Activated naive CD4-positive, alpha-beta T cell treated with anti-CD3 and anti-CD28 coated beads, Interleukin-2, amount 50 U/mL, for 24 hours (primary cell): ENCODE data around the gene PLA2G4F.

Source experiments
- H3K27ac Mint-ChIP-seq: one replicate; pipeline ENCODE4 v1.8.0; 2021; ENCODE audit warnings: mild to moderate bottlenecking, mixed read lengths
- H3K27me3 Mint-ChIP-seq: one replicate; pipeline ENCODE4 v1.8.0; 2021; ENCODE audit warnings: mixed read lengths
- H3K36me3 Mint-ChIP-seq: one replicate; pipeline ENCODE4 v1.8.0; 2021; ENCODE audit warnings: mixed read lengths
- H3K4me1 Mint-ChIP-seq: one replicate; pipeline ENCODE4 v1.8.0; 2021; ENCODE audit warnings: mixed read lengths
- H3K4me3 Mint-ChIP-seq: one replicate; pipeline ENCODE4 v1.8.0; 2021; ENCODE audit warnings: mild to moderate bottlenecking, mixed read lengths
- H3K9me3 Mint-ChIP-seq: one replicate; pipeline ENCODE4 v1.8.0; 2021; ENCODE audit warnings: mixed read lengths

PLA2G4F gene

GRCh38 chr15:42154956-42155355 lies 1.5 kb downstream of the PLA2G4F start:
- no peaks in the 10 kb centered on the region for H3K9me3 Mint-ChIP-seq
- H3K4me1 Mint-ChIP-seq: no peaks in the 10 kb centered on the region
- no peak overlapping the region for H3K4me3 Mint-ChIP-seq
- H3K27ac Mint-ChIP-seq: no peak overlapping the region
- H3K27me3 Mint-ChIP-seq: no peaks in the 10 kb centered on the region
- peaks cover 3% of the 10 kb centered on the region for H3K36me3 Mint-ChIP-seq

DNA sequence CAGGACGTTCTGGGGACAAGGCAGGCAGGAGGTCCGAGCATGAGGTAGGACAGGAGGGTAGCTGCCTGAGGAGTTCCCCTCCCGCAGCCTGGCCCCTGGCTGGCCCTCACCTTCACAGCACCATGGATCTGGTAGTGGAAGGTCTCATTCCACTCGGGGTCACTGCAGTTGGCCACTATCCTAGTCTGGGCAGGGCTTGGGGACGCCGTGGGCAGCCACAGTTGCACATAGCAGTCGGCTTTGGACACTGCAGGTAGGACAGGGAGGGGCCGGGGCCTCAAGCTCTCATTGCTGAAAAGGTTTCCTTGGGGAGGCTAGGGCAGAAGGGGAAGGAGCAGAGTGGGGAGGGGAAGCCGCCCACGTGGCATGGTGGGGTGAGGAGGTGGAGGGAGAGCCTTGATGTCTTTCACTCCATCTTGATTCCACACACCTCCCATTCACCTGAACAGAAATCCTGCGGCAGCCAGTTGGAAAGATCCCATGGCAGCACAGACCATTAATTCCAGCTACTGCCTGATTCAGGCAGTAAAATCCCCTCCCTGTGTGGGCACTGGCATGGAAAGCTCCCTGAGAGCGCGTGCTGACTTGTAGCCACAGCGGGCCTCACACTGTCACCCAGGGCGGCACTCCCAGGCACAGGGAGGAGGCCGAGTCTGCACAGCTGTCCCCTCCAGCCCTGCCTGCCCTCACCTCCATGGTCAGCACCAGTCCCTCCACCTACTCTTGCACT lies 2.1 kb downstream of the PLA2G4F start:
- Mint-ChIP-seq H3K27me3 (no peaks in the 10 kb centered on the region), H3K36me3 (peaks cover 1% of the 10 kb centered on the region), H3K4me3 (no peak overlapping the region), H3K4me1 (no peaks in the 10 kb centered on the region), H3K27ac (no peak overlapping the region), H3K9me3 (no peaks in the 10 kb centered on the region)

DNA sequence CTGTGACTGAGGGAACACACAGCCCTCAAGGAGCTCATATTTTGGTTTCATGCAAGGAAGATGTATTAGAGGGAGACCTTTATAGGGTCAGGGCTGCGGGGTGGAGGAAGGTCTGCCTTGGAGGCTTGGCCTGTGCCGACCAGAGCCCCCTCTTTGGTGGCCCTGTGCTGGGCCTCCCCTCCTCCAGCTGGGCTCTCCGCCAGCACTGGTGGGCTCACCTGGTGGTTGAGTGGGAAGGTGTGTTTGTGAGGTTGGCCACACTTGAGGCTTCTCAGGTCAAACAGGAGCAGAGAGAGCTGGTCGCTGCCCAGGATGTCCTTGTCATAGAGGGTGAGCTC lies 2.6 kb downstream of the PLA2G4F start:
- Mint-ChIP-seq H3K27ac (no peak overlapping the region), H3K36me3 (peaks cover 1% of the 10 kb centered on the region), H3K4me1 (no peaks in the 10 kb centered on the region), H3K4me3 (no peak overlapping the region), H3K9me3 (no peaks in the 10 kb centered on the region), H3K27me3 (no peaks in the 10 kb centered on the region)

- no peaks in the 10 kb centered on the region for H3K27me3 Mint-ChIP-seq
- H3K4me3 Mint-ChIP-seq: no peak overlapping the region
- H3K9me3 Mint-ChIP-seq: no peaks in the 10 kb centered on the region
- H3K27ac Mint-ChIP-seq: no peak overlapping the region
- H3K4me1 Mint-ChIP-seq: no peaks in the 10 kb centered on the region
- H3K36me3 Mint-ChIP-seq: no peaks in the 10 kb centered on the region
Observed at GRCh38 chr15:42152921-42153698, 3.3 kb downstream of the PLA2G4F start.

DNA sequence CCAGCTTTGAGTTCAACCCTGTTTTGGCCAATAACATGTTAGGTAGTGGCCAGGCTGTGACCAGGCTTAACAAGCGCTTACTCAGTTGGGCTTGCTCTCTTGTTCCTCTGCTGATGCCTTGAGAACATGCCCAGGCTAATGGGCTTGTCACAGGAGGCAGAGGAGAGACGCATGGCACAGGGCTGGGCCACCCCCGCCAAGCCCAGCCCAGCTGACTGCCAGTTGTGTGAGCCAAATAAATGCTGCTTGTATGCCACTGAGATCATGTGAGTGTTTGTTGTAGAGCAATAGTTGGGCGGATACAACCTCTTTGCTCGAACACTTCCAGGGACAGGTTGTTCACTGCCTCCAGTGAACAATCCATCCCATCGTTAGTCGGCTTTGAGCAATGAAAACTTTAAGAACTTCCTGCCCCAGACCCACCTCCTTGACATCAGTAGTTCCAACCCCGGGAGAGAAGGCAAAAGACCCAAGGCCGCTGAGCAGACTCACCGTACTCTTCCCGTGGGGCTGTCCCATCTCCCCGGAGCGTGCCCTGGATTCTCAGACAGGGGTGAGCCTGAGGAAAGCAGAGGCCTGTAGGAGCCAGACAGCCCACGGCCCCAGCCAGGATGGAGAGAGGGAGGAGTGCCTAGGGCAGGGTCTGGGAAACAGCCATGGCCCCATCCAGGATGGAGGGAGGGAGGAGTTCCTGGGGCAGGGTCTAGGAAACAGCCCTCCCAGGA lies 4.1 kb downstream of the PLA2G4F start:
- Mint-ChIP-seq H3K4me3 (no peak overlapping the region), H3K4me1 (no peaks in the 10 kb centered on the region), H3K36me3 (no peaks in the 10 kb centered on the region), H3K27ac (no peak overlapping the region), H3K27me3 (no peaks in the 10 kb centered on the region), H3K9me3 (no peaks in the 10 kb centered on the region)

GRCh38 chr15:42151736-42152135 lies 4.7 kb downstream of the PLA2G4F start:
- H3K9me3 Mint-ChIP-seq: no peaks in the 10 kb centered on the region
- no peaks in the 10 kb centered on the region for H3K4me1 Mint-ChIP-seq
- H3K27ac Mint-ChIP-seq: no peak overlapping the region
- no peak overlapping the region for H3K4me3 Mint-ChIP-seq
- no peaks in the 10 kb centered on the region for H3K27me3 Mint-ChIP-seq
- no peaks in the 10 kb centered on the region for H3K36me3 Mint-ChIP-seq

GRCh38 chr15:42151141-42151561 lies 5.3 kb downstream of the PLA2G4F start:
- no peaks in the 10 kb centered on the region for H3K36me3 Mint-ChIP-seq
- H3K27ac Mint-ChIP-seq: no peak overlapping the region
- H3K27me3 Mint-ChIP-seq: no peaks in the 10 kb centered on the region
- H3K4me1 Mint-ChIP-seq: no peaks in the 10 kb centered on the region
- H3K9me3 Mint-ChIP-seq: no peaks in the 10 kb centered on the region
- no peak overlapping the region for H3K4me3 Mint-ChIP-seq

GRCh38 chr15:42150219-42150970 lies 6.0 kb downstream of the PLA2G4F start:
- no peak overlapping the region for H3K4me3 Mint-ChIP-seq
- no peaks in the 10 kb centered on the region for H3K9me3 Mint-ChIP-seq
- H3K27me3 Mint-ChIP-seq: no peaks in the 10 kb centered on the region
- no peaks in the 10 kb centered on the region for H3K4me1 Mint-ChIP-seq
- no peak overlapping the region for H3K27ac Mint-ChIP-seq
- no peaks in the 10 kb centered on the region for H3K36me3 Mint-ChIP-seq

DNA sequence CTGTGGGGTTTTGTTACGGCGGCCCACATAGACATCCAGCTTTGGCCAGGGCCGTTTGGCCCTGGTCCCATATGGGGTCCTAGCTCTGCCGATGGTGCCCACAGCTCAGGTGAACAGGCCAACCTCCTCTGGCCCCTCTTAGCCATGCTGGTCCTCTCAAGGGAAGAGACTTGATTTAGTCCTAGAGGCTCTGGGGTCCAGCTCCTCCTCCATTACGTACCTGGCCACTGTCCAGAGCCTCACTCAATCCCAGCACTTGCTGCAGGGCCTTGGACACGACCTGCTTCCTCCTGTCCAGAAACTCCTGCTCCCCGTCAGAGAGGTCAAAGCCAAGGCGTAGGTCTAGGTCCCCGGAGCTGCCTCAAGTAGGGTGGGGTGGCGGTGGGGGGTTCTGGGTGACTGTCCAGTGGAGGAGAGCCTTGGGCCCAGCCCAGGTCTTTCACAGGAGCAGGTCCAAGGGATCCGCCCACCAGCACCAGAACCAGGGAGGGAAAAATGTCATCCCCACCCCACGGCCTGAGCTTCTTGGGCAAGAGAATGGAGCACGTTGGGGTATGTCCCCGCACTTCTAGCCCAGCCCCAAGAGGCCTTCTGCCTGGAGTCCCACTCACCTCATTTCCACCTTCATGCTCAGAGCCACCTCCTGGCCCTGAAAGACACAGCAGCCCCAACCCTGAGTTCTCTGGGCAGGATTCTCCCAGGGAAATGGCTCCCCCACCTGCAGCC lies 6.8 kb downstream of the PLA2G4F start:
- Mint-ChIP-seq H3K27me3 (no peaks in the 10 kb centered on the region), H3K4me1 (no peaks in the 10 kb centered on the region), H3K36me3 (no peaks in the 10 kb centered on the region), H3K4me3 (no peak overlapping the region), H3K9me3 (no peaks in the 10 kb centered on the region), H3K27ac (no peak overlapping the region)

DNA sequence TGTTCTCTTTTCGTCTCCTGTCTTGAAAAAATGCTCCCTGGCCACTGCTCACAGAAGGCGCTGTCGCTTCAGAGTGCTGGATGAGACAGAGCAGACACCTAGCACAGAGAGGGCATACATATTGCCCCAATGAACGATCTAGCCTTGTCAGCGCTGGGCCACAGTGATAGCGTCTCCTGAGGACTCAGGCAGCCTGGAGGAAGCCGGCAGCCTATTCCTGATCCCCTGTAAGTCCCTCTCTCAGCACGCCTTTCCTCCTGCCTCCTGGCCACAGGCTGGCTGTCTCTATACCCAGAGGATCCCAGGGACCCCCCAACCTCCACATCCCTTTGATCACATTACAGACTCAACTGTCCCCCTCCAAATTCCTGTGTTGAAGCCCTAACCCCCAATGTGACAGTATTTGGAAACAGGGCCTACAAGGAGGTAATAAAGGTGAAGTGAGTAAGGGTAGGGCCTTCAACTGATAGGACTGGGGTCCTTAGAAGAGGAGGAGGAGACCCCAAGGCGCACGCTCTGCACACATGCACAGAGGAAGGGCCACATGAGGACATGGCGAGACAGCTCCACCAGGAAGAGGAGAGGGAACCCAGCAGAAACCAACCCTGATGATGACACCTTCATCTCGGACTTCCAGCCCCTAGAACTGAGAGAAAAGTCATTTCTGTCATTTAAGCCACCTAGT lies 7.5 kb downstream of the PLA2G4F start:
- no peak overlapping the region for H3K27ac Mint-ChIP-seq
- no peaks in the 10 kb centered on the region for H3K27me3 Mint-ChIP-seq

GRCh38 chr15:42147431-42147735 lies 9.1 kb downstream of the PLA2G4F start:
- no peak overlapping the region for H3K27ac Mint-ChIP-seq
- H3K4me3 Mint-ChIP-seq: no peak overlapping the region
- no peaks in the 10 kb centered on the region for H3K36me3 Mint-ChIP-seq
- no peaks in the 10 kb centered on the region for H3K4me1 Mint-ChIP-seq
- no peaks in the 10 kb centered on the region for H3K27me3 Mint-ChIP-seq
- no peaks in the 10 kb centered on the region for H3K9me3 Mint-ChIP-seq

More for the DNA sequence above, 7.5 kb downstream of the PLA2G4F start:
- H3K9me3 Mint-ChIP-seq: no peaks in the 10 kb centered on the region
- H3K4me1 Mint-ChIP-seq: no peaks in the 10 kb centered on the region
- no peaks in the 10 kb centered on the region for H3K36me3 Mint-ChIP-seq
- no peak overlapping the region for H3K4me3 Mint-ChIP-seq

DNA sequence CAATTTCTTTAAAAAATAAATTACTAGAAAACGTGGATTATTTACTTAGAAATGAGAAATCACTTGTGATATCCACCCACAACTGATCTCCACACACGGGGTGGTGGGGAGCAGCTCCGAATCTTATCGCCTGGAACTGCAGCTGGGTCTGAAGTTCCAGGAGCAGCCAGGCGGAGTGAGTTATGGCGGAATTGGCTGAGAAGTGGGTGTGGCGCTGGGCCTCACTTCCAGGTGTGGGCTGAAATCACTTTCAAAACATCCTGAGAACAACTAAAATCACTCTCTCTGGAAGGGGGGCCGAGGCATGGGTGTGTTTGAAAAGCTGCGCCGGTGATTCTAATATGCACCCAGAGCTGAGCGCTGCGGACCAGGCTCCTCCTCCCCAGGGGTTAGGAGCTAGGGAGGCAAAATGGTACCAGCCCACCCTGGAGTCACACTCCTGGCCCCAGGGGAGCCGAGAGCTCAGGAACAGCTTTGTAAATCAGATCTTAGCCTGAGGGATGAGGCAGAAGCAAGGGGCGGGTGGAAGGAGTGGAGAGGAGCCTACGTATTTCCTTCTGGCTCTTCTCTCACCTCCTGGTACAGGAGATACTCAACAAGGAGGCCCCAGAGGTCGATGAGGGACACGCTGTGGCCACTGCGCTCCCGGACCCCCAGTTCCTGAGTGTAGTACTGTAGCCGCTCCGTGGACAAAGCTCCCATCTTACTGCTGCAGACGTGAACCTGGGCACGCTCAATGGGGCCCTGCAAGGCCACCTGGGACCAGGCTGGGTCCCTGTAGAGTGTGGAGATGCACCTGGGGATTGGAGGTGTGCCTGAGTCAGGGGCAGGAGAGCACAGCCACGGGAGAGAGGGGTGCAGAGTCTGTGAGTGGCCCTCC lies 9.6 kb downstream of the PLA2G4F start:
- Mint-ChIP-seq H3K36me3 (no peaks in the 10 kb centered on the region), H3K27ac (no peak overlapping the region), H3K27me3 (no peaks in the 10 kb centered on the region), H3K4me1 (no peaks in the 10 kb centered on the region), H3K4me3 (no peak overlapping the region), H3K9me3 (no peaks in the 10 kb centered on the region)

- Mint-ChIP-seq H3K9me3 (no peaks in the 10 kb centered on the region), H3K4me3 (no peak overlapping the region), H3K36me3 (no peaks in the 10 kb centered on the region), H3K4me1 (no peaks in the 10 kb centered on the region), H3K27ac (no peak overlapping the region), H3K27me3 (no peaks in the 10 kb centered on the region)
Observed at GRCh38 chr15:42145546-42146455, 10.6 kb downstream of the PLA2G4F start.
